COLO668 (cell line): ENCODE measurements around the gene RABEP1.
A peak's percentile ranks its signal among the peaks of the same experiment; 100 is the strongest.

Experiments used
- DNase-seq: peaks from one replicate; lab custom pipeline; 2025; ENCODE audit not compliant: unreplicated experiment; lab: John Stamatoyannopoulos, UW

Gene RABEP1

GRCh38 chr17:5269241-5269960, 12.7 kb upstream of the RABEP1 start:
- DNase-seq = no peak

GRCh38 chr17:5272322-5272721, 9.8 kb upstream of the RABEP1 start:
- no peak for DNase-seq

- no peak for DNase-seq
These were observed 646 bp downstream of the RABEP1 start for GRCh38 chr17:5282642-5283217.

GRCh38 chr17:5283571-5284315, 1.7 kb downstream of the RABEP1 start:
- DNase-seq = no peak

GRCh38 chr17:5284681-5285080, 2.6 kb downstream of the RABEP1 start:
- DNase-seq = no peak

GRCh38 chr17:5286846-5287245, 4.8 kb downstream of the RABEP1 start:
- DNase-seq = no peak

GRCh38 chr17:5291683-5292350, 9.7 kb downstream of the RABEP1 start:
- DNase-seq = no peak

GRCh38 chr17:5297245-5297644, 15.2 kb downstream of the RABEP1 start:
- no peak for DNase-seq

- no peak for DNase-seq
These were observed 17.3 kb downstream of the RABEP1 start for GRCh38 chr17:5299383-5299782.

- DNase-seq = no peak
These were observed 22.6 kb downstream of the RABEP1 start for GRCh38 chr17:5304636-5305035.

GRCh38 chr17:5309851-5310250, 27.8 kb downstream of the RABEP1 start:
- DNase-seq = no peak

- no peak for DNase-seq
These were observed 43.8 kb downstream of the RABEP1 start for GRCh38 chr17:5325851-5326250.

GRCh38 chr17:5329784-5330557, 47.9 kb downstream of the RABEP1 start:
- DNase-seq = no peak

- DNase-seq = no peak
These were observed 48.9 kb downstream of the RABEP1 start for GRCh38 chr17:5330981-5331380.

GRCh38 chr17:5331506-5331905, 49.4 kb downstream of the RABEP1 start:
- no peak for DNase-seq

- DNase-seq = no peak
These were observed 62.8 kb downstream of the RABEP1 start for GRCh38 chr17:5344914-5345313.

- no peak for DNase-seq
These were observed 70.7 kb downstream of the RABEP1 start for GRCh38 chr17:5352681-5353289.

GRCh38 chr17:5354310-5354709, 72.2 kb downstream of the RABEP1 start:
- DNase-seq = no peak

- DNase-seq = no peak
These were observed 72.9 kb downstream of the RABEP1 start for GRCh38 chr17:5354886-5355415.

- peak; percentile 14 for DNase-seq
These were observed 73.5 kb downstream of the RABEP1 start for GRCh38 chr17:5355421-5356129.
